Measurements from ENCODE around the gene HINT3.
"Not testable (repeated sequence)": the region's sequence is repeated elsewhere in the genome, so short reads cannot be mapped to it uniquely, and the experiment has no call there.

The HINT3 gene

DNA sequence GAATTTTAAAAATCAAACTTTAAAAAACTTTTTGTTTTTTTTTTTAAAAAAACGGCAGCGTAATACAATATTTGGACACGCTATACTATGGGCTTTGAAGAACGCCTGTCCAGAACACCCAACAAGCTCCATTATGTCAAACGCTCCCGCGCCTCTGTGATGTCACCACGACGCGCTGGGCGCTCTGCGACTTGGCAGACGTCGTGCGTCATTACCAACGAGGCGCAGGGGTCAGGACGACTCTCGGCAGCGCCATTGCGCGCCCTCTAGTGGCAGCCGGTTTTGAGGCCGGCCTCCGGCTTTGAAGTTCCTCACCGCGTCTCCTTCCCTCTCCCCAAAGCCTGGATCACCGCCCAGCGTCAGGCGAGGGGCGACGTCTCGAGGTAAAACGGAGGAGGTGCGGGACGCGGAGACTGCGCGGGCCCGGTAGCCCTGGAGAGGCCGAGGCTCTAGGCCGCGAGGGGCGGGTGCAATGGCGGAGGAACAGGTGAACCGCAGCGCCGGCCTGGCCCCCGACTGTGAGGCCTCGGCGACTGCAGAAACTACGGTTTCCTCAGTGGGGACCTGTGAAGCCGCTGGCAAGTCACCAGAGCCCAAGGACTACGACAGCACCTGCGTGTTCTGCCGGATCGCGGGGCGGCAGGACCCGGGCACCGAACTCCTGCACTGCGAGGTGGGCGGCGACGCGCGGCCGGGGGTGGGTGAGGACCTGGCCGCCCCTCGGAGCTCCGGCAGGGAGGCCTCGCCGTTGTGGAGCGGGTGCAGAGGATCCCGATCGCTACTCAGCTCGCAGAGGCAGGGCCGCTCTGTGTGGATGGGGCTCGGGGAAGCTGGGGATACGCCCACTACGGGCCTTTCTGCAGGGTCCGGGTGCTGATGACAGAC, at the start of gene HINT3:
HINT3 (plus strand) TSS at position 265 of the 885 bp plus-strand sequence; CDS start at position 473, 208 bp downstream.
- DNase-seq: peak; percentile 100

DNA sequence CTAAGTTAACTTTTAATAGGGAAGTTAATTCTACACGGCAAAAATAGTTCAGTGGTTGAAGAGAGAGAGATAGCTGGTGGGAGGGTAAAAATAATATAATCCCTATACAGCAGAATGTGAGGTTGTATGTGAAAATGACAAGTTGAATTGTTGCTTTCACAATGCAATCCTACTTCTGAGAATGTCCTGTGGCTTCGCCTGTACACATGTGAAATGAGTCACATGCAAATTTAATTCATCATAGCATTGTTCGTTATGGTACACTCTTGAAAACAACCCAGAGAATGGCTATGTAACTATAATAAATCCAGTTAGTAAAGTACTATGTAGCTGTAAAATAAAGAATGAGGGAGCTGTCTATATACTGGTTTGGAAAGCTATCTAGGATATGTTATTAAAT, 46.0 kb upstream of the HINT3 start:
- no peak for DNase-seq

DNA sequence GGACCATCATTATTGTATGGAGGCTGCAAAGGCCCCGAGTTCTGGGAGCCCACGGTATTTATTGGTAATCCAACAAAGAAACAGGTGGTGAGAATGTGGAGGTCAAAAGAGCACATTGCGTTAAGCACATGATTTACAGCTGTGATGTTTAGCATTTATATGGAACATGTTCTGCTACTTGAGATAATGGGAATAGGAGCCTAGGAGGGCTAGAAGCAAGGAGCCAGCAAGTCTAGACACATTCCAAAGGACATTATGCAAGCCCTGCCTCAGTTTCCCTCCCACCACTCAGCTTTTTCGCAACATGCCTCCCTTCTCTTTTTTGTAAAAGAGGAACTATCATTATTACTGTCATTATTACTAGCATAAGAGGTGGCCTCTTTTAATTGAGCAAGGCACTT, 45.5 kb upstream of the HINT3 start:
- DNase-seq: not testable (repeated sequence)

DNA sequence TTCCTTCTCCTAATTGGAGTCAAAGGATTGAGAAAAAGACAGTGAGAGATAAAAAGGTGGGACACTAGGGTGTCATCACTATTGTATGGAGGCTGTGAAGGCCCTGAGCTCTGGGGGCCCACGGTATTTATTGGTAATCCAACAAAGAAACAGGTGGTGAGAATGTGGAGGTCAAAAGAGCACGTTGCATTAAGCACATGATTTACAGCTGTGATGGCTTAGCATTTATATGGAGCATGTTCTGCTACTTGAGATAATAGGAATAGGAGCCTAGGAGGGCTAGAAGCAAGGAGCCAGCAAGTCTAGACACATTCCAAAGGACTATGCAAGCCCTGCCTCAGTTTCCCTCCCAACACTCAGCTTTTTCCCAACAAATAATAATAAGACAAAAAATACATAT, 44.1 kb upstream of the HINT3 start:
- DNase-seq: not testable (repeated sequence)

DNA sequence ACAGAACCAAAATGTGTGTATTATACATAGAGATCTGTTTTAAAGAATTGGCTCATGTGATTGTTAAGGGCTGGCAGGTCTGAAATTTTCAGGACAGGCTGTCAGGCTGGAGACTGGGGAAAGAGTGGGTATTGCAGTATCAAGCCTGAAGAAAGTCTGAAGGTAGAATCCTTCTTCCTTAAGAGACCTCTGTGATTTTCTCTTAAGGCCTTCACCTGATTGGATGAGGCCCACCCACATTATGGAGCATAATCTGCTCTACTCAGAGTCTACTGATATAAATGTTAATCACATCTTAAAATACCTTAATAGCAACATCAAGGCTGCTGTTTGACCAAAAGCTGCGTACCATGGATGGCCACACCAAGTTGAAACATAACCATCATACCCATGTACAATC, 43.4 kb upstream of the HINT3 start:
- DNase-seq: no peak

DNA sequence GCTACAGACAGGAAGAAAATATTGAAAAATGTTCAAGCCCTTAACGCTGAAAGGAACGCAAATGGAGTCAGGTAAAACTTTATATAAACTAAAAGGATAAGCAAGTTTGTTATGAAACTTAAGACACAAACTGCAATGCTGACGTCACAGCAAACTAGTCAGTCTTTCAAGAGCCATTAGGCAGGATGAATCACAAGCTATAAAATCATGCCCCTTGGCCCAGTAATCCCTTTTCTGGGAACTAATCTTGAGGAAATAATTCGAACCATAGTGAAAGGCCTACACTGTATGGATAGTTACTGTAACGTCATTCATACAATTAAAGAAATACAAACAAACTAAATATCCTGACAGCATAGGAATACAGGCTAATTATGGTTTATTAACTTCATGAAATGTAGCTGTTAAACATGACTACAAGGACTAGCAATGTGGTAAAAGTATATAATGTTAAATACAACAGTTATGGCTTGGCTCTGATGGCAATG, 42.7 kb upstream of the HINT3 start:
- DNase-seq: no peak

DNA sequence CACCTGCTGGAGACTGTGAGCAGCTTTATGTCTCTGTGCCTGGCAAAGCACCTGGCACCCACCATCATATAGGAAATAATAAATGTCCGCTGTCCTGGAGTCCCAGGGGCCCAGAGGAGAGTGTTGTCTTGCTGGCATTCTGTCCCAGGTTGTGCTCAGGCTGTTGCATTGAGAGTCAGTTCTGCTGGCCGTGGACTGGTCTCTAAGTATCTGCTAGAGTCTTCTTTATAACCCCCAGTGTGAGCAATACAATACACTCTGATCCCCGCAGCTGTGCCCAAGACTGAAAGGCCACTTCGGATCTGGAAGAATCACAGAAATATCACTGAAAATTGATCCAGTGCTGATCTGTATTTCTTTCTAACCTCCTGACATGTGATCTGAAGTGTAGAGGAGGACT, 38.3 kb upstream of the HINT3 start:
- no peak for DNase-seq

DNA sequence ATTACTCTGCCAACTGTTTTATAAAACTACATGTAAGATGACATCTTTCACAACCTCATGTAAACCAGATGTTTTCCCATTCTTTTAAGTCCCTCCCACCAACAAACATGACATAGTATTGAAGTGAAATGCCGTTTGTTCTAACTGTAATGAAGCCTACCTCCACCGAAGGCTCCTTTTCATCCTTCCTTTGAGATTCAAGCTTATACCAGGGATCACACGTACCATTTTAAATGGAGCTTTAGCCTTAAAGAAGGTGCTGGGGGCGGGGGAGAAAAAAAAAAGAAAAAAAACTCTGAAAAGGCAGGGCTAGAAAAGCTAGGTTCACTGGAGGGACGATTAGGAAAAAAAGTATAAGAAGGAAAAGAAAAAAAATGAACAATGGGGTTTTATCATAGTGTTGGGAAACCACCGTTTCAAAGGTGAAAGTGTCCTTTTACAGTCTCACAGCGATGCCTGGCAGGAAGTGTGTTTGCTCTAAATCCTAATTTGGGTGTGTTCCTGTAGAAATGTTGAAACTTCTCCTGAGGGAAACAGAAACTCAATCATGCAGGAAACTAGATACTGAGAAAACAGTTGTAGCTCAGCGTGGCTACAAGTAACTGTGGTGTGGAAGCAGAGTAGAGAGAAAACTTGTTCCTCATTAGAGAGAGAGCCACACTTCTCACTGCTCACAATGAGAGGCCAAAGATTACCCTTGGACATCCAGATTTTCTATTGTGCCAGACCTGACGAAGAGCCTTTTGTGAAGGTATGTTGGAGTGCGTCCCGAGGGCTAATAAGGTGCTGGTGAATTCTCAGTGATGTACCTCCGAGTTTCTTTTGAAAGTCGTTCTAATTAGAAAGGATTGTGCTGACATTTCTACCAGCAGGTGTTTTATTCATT, 37.6 kb upstream of the HINT3 start:
- DNase-seq: peak; percentile 39

DNA sequence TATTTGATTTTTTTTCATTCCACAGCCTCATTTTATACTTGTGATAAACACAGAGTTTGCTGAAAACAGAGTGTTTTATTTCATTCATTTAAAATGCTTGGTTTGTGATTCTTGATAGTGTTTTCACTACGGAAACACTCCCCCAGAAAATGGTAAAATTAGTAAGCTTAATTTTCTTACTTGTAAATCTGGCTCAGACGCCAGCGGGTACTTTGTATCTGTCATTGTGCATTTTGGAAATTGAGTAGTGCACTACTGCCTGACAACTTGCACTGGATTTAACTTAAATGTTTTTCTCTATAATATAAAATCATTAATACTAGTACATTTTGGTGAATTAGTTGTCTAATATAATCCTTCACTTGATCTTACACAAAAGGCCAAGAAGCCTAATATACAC, 37.0 kb upstream of the HINT3 start:
- DNase-seq: no peak

DNA sequence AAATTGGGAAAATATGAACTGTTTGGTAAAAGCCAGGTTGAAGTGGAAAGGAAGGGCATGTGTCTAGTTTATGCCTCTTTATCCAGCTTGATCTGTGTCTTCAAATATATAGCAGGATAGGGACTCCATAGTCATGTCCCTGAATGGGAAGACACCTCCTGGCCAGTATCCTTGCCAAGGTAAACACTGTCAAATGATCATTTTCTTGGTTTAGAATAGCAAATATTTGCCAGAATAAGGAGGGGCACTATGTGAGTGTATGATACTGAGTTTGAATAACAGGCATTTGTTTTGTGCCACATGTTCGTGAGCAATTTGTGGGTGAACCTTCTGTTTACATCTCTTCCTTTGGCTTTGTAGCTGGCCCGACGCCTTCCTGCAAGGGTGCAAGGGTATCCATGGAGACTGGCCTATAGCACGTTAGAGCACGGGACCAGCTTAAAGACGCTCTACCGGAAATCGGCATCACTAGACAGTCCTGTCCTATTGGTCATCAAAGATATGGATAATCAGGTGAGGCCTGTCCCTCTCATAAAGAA, 34.2 kb upstream of the HINT3 start:
- DNase-seq: no peak

DNA sequence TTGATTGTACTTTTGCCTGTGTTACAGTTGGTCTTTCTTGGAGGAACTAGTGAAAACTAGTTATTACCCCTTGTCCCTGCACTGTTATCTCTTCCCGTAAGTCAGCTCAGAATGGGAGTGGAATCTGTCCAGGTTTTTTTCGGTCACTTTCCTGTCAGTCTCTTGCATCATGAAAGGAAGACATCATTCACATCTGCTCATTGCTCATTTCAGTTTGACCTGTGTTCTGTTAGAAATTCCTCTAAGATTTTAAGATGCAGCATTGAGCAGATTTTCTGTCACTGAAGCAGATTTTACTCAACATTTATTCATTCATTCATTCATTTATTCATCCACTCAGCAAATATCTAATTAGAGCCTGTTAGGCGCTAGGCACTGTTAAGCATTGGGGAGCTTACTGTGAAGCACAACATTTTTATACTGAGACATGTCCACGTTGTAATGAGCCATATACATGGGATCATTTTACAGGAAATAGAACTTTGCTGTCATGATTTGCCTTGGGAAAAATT, 33.1 kb upstream of the HINT3 start:
- no peak for DNase-seq

DNA sequence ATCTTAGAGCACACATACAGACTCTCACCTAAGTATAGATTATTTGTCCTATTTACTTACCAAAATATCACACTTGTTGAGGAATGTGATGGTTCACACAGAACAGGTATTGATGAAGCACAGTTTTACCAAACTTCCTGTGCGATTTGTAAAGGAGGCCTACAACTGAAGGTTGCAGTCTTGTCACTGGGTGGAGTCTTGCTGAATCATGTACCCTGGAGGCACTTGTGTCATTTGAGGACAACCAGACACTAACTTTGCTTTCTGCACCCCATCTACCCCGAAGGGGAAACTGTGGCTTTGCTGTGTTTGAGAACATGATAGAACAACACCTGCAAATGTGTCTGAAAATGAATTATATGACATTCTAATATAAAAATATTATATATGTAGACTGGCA, 32.4 kb upstream of the HINT3 start:
- DNase-seq: no peak

DNA sequence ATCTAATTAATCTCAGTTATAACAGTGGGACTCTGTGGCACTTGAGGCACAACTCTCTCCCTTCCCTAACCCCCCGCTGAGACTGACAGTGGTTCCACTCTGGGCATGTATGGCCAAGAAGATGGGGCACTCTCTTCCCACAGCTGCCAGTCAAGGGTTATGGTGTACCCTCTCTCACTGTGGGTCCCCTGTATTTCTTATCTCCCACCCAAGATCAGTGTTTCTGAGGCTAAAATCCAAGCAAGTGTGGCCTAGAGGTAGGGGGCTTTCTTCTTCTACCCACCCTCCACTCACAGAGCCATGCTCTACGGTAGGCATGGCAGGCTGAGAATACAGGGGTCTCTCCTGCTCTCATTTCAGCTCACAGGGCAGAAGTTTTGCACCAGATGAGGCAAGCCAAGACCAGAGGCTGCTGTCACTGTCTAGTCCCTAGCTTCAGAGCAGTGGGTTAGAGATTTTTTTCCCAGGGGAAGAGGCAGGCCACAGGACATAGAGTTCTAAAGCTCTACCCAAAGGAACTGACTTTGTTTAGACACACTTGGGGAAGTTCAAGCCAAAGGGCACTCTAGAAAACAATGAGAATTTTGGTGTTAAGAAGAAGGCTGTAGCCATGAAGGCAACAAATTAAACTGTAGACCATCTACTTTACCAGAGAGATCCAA, 31.7 kb upstream of the HINT3 start:
- no peak for DNase-seq

DNA sequence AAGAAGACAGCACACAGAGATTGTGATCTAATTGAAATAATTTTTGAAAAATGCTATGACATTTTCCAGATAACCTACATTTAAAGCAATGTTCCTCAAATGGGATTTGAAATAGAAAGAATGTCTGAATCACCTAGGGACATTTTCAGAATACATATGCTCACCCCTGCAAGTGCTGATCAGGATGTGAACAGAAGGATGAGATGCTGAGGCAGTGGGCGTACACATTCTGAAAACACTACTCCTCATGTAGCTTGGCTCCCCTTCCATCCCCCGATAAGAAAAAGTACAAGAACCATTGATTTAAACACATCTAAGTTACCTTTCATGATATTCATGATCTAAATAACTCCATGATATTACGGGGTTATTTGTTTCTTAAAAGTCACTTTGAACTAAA, 29.9 kb upstream of the HINT3 start:
- DNase-seq: no peak

DNA sequence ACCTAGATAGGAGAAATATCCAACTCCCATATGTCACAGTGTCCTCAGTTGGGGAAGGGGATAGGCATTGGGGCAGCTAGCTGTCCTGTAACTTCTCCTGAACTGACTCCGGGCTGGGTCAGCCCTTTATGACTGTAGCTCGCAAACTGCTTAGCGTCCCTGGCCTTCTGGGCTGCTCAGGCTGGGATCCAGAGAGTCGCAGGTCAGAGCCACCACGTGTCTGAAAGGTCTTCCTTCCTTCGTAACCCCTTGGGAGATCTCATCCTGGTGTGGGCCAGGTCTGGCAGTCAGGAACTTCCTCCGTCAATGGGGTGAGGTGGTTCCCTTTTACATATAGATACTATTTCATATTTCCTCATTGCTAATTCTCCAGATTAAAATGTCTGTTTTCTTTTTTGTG, 28.8 kb upstream of the HINT3 start:
- DNase-seq: no peak

DNA sequence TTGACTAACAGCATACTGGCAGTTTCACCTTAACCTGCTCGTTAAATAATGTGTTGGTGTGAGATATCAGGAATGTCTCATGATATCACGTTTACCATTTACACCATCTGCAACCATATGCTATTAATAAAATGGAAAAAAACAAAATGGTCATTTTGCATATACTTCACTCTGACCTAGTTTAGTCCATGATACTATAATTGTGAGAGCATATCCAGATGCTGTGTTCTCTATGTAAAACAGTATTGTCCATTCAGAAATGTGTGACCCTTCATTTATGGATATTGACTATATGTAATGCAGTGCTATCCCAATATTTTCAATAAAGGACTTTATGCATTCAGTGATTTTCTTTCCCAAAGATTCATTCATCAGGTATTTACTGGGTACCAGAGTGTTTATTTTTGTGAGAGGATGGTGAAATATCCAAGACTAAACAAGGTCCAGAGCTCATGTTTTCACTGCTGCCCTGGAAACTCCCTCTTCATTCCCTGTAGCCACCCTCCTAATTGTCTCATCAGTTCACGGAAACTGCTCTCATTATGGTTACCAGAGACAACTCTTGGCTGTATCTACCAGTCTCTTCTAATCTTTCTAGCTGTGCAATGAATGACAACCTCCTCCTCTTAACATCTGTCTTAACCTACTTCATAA, 25.7 kb upstream of the HINT3 start:
- DNase-seq: no peak

DNA sequence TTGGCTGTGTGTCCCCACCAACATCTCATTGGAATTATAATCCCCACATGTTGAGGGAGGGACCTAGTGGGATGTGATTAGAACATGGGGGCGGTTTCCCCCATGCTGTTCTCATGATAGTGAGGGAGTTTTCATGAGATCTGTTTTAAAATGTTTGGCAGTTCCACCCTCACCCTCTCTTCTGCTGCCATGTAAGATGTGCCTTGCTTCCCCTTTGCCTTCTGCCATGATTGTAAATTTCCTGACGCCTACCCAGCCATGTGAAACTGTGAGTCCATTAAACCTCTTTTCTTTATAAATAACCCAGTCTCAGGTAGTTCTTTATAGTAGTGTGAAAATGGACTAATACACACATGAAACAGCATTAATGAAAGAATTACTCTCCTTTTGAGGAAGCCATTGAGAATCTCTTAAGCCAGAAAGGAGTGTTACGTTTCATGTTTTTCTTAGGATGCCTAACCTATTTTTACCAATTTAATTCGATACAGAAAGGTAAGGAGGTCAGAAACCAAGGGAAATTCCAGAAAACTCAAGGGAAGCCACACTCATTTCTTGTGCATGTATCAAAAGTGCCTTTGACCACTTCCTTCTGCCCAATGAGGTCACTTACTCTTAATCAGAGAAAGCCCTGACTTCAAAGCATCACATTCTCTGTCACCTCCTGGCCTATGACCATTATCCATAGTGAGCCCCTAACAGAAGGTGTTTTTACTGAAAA, 24.7 kb upstream of the HINT3 start:
- DNase-seq: no peak

DNA sequence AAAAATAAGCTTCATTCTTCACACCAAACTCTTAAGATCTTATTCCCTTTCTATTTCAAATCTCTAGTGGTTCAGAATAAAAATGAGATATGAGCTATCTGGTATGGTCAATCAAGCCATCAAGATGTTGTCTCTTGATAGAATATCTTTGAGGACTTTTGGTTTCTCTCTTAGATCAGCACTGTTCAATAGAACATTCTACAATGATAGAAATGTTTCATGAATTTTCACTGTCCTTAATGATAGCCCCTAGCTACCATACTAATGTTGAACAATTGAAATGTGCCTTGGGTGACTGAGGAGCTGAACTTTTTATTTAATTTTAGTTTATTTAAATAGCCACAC, 24.1 kb upstream of the HINT3 start:
- DNase-seq: no peak

DNA sequence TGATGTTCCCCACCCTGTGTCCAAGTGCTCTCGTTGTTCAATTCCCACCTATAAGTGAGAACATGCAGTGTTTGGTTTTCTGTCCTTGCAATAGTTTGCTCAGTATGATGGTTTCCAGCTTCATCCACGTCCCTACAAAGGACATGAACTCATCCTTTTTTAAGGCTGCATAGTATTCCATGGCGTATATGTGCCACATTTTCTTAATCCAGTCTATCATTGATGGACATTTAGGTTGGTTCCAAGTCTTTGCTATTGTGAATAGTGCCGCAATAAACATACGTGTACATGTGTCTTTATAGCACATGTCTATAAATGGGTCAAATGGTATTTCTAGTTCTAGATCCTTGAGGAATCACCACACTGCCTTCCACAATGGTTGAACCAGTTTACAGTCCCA, 21.1 kb upstream of the HINT3 start:
- not testable (repeated sequence) for DNase-seq

DNA sequence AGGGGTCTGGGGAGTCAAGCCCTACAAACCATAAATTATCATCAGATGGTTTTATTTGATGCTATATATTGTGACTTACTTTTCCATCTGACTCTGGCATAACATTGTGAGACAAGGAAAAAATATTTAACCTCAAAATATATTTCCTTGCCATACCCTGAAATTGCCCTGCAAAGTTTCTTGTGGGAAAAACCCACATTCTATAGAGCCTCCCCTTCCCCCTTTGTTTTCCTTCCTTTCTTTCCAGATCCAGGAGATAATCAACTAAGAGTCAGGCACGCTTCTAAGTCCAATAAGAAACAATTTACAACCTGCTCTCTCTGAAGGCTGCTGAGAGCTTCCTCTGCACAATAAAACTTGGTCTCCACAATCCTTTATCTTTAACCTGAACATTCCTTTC, 17.5 kb upstream of the HINT3 start:
- no peak for DNase-seq

DNA sequence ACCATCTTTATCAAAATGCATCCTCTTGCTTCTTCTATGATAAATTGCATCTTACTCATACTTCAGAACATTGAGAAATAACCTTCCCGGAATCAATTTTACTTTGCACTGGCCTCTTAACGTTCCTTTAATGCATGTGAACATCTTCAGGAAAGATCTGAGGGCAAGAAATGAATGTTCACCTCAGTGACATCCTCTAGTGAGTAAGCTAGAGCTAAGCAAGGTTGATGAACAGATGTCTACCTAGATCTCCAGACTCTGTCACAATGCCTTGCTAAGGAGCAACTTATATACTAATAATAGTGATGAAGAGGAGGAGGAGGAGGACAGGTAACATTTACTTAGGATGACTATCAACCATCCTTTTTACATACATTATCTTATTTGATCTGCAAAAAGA, 16.8 kb upstream of the HINT3 start:
- no peak for DNase-seq
